Stimulated activated naive CD8-positive, alpha-beta T cell treated with anti-CD3 and anti-CD28 coated beads, Interleukin-15, Interleukin-2, amounts not matched to agents 100 U/mL and 50 U/mL, for 24 hours (primary cell): ENCODE data around the gene ZCCHC9.

Experiments used
- ATAC-seq: fragments of 150-1000 bp; cut with Tn5 transposase; one replicate; pipeline ENCODE4 v1.10.0; 2021
- DNase-seq: peaks from one replicate; pipeline ENCODE4 v3.0.0; 2021

ZCCHC9 gene

GRCh38 chr5:81359108-81359507 is 57.7 kb downstream of the ZCCHC9 start:
- ATAC-seq (no peak), DNase-seq (no peak)

- DNase-seq: no peak
- ATAC-seq: no peak
These were observed 58.5 kb downstream of the ZCCHC9 start for GRCh38 chr5:81359881-81360280.

GRCh38 chr5:81360640-81361039 is 59.3 kb downstream of the ZCCHC9 start:
- no peak for DNase-seq
- no peak for ATAC-seq

GRCh38 chr5:81361600-81361999 is 60.2 kb downstream of the ZCCHC9 start:
- ATAC-seq: no peak
- DNase-seq: no peak
